D341Med (cell line): ENCODE results near the gene LSM4.

ENCODE experiments used
- DNase-seq: peaks from one replicate; pipeline ENCODE4 v3.0.0; 2012; ENCODE audit warnings: low spot score

LSM4 gene

GRCh38 chr19:18292810-18293641 lies 29.9 kb downstream of the LSM4 start:
- DNase-seq, result peak; percentile 91

- DNase-seq, result no peak
Measured at GRCh38 chr19:18292462-18292809, 30.4 kb downstream of the LSM4 start.

- peak; percentile 84 for DNase-seq
Measured at GRCh38 chr19:18291590-18292461, 31.1 kb downstream of the LSM4 start.

- DNase-seq, result no peak
Measured at GRCh38 chr19:18291019-18291524, 31.8 kb downstream of the LSM4 start.

- no peak for DNase-seq
Measured at GRCh38 chr19:18290302-18291018, 32.4 kb downstream of the LSM4 start.

- DNase-seq, result no peak
Measured at GRCh38 chr19:18289471-18290301, 33.2 kb downstream of the LSM4 start.

- no peak for DNase-seq
Measured at GRCh38 chr19:18287836-18288772, 34.8 kb downstream of the LSM4 start.

- DNase-seq, result no peak
Measured at GRCh38 chr19:18286973-18287635, 35.8 kb downstream of the LSM4 start.

- no peak for DNase-seq
Measured at GRCh38 chr19:18284712-18285360, 38.0 kb downstream of the LSM4 start.

- no peak for DNase-seq
Measured at GRCh38 chr19:18283338-18283737, 39.5 kb downstream of the LSM4 start.

- no peak for DNase-seq
Measured at GRCh38 chr19:18282788-18283141, 40.1 kb downstream of the LSM4 start.

GRCh38 chr19:18282021-18282787 lies 40.7 kb downstream of the LSM4 start:
- DNase-seq, result no peak

GRCh38 chr19:18281082-18282020 lies 41.5 kb downstream of the LSM4 start, which contains the start of gene JUND:
Gene JUND, minus strand, starts transcription at chr19:18281622. Its CDS starts 138 bp downstream, at chr19:18281484.
- DNase-seq, result peak; percentile 98

- peak; percentile 84 for DNase-seq
Measured at GRCh38 chr19:18280247-18281081, 42.4 kb downstream of the LSM4 start.

GRCh38 chr19:18279516-18280246 lies 43.2 kb downstream of the LSM4 start:
- DNase-seq, result peak; percentile 93

GRCh38 chr19:18279266-18279515 lies 43.7 kb downstream of the LSM4 start:
- DNase-seq, result no peak
